Body of pancreas (tissue), 4 donors: ENCODE data around the gene PTGR2.

Experiments
- CTCF ChIP-seq, 7 experiments: fragments of 450-650 bp in 4 of 7; fragments of 200-600 bp in 3 of 7; sonication (generic) in 3 of 7; IDR thresholded peaks; one replicate each; pipeline ENCODE4 v1.5.1; 2016 to 2019; ENCODE audit warnings: antibody characterized with exemption in 7 of 7
- POLR2A ChIP-seq, 3 donors: fragments of 450-650 bp; IDR thresholded peaks; one replicate each; pipeline ENCODE4 v1.6.1; 2016; ENCODE audit warnings: antibody characterized with exemption in 3 of 3, mild to moderate bottlenecking in 2 of 3

- no peak for TF ChIP-seq CTCF (IDR thresholded peaks at IDR 0.05)
- no peak for TF ChIP-seq POLR2A (IDR thresholded peaks at IDR 0.05)
Measured at GRCh38 chr14:73815849-73816248, 35.8 kb upstream of the PTGR2 start.
